Left hindlimb (tissue), 1 donor: ENCODE measurements around the gene PLCXD1.
"Not testable (repeated sequence)": the region's sequence is repeated elsewhere in the genome, so short reads cannot be mapped to it uniquely, and the experiment has no call there.

Experiments
- DNase-seq: peaks from one replicate; pipeline ENCODE4 v3.0.0-alpha.2; 2018

Gene PLCXD1

DNA sequence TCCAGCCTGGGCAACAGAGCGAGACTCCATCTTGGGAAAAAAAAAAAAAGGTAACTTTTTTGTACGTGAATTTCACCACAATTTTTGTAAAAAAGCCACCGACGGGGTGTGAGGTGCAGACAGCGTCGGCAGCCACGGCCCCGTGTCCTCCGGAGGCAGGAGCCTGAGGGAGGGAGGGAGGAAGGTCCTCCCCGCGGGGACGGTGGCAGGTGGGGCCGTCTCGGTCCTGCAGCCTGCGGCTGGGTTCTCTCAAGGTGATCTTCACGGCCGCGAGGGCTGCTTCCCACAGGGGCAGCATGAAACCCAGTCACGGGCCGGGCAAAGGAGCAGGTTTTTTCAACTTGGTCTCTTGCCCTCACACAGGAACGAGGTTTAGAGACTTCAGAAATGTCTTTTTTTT lies 14.0 kb downstream of the PLCXD1 start:
- DNase-seq = no peak

- DNase-seq = no peak
Observed at GRCh38 chrX:298993-299392, 17.8 kb downstream of the PLCXD1 start.

GRCh38 chrX:300334-300733 lies 19.2 kb downstream of the PLCXD1 start:
- DNase-seq = no peak

DNA sequence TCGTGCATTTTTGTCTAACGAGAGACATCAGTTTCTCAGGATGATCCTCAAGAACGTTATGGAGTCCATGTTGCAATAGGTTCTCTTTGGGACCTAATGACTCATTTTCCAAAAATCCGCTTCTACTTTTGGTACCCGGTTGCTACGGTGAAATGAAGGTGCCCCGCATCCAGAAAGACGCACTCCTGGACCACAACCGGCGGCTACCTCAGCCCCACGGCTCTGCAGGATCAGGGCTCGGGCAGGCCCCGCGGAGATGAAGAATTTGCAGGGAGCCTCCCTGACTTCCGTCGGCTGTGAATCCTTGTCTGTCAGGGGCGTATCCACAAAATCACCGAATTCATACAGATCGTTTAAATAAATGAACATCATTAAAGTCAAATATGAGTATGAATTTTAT lies 21.8 kb downstream of the PLCXD1 start:
- DNase-seq = no peak

DNA sequence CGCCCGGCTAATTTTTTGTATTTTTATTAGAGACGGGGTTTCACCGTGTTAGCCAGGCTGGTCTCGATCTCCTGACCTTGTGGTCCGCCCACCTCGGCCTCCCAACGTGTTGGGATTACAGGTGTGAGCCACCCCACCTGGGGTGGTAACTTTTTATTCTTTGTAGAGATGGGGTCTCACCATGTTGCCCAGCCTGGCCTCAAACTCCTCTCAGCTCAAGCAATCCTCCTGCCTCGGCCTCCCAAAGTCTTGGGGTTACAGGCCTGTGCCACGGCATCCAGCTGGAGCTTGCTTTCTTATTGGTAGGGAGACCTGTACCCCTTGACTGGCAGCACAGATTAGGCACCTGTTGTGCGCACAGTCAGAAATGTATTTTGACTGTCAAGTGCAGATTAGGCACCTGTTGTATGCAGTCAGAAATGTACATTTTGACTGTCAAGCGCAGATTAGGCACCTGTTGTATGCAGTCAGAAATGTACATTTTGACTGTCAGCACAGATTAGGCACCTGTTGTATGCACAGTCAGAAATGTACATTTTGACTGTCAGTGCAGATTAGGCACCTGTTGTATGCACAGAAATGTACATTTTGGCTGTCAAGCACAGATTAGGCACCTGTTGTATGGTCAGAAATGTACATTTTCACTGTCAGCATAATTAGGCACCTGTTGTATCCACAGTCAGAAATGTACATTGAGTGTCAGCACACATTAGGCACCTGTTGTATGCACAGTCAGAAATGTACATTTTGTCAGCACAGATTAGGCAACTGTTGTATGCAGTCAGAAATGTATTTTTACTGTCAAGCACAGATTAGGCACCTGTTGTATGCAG lies 24.8 kb downstream of the PLCXD1 start:
- DNase-seq = not testable (repeated sequence)

DNA sequence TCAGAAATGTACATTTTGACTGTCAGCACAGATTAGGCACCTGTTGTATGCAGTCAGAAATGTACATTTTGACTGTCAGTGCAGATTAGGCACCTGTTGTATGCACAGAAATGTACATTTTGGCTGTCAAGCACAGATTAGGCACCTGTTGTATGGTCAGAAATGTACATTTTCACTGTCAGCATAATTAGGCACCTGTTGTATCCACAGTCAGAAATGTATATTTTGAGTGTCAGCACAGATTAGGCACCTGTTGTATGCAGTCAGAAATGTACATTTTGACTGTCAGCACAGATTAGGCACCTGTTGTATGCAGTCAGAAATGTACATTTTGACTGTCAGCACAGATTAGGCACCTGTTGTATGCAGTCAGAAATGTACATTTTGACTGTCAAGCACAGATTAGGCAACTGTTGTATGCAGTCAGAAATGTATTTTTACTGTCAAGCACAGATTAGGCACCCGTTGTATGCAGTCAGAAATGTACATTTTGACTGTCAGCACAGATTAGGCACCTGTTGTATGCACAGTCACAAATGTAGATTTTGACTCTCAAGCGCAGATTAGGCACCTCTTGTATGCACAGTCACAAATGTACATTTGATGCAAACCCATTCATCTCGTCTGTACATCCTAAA lies 25.6 kb downstream of the PLCXD1 start:
- not testable (repeated sequence) for DNase-seq

DNA sequence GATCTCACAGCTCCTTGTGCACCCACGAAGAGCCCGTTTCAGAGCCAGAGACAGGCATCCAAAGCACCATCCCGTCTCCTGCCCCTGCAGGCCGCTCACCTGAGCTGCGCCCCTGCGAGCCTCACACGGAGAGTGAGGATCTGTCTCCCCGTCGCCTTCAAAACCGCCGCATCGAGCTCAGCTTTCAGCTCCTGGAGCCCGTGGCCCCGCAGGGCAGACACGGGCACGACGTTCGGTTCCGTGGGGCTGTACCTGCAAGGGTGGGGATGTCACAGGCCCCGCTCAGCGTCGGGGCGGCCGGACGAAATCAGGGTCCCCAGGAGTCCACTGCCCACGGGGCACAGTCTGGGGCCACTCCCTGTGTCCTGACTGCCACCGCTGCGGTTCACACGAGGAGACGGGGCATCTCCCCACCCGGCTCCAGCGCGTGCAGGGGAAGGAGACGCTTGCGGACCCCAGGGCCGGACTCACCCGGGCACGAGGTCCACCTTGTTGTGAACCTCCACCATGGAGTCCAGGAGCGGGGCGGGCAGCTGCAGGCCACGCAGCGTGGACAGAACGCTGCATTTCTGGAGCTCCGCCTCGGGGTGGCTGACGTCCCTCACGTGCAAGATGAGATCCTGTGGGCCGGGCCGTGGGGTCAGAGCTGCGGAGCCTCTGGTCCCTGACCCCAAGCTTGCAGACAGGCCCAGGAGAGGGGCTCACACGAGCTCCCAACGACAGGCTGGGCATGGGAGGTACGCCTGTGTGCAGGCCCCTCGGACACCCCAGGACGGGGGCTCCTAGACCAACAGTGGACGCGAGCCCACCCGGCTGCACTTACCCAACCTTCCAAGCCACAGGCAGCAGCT lies 26.3 kb downstream of the PLCXD1 start:
- no peak for DNase-seq

- no peak for DNase-seq
Observed at GRCh38 chrX:308821-309520, 27.8 kb downstream of the PLCXD1 start.

DNA sequence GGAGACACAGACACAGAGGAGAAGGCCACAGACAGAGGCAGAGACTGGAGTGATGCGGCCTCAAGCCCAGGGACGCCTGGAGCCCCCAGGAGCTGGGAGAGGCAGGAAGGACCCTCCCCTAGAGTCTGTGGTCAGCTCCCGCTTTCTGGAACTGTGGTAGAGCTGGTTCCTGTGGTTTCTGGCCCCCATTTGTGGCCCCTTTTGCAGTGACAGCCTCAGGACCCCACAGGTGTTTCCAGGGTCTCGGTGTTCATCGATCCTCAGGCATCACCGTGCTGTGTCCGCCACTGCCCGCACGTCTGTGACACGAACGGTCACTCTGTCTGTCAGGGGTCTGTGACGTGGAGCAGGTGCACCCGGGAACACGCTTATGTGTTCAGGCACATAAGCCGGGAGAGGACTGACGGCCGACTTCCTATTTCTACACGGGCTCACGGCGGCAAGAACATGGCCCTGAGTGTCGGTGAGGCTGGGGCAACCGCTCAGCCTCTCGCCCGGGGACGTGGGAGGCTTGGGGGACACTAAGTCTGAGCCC lies 29.5 kb downstream of the PLCXD1 start:
- DNase-seq = no peak

- no peak for DNase-seq
Observed at GRCh38 chrX:311156-312129, 30.3 kb downstream of the PLCXD1 start.

GRCh38 chrX:312621-313331 lies 31.6 kb downstream of the PLCXD1 start:
- no peak for DNase-seq

DNA sequence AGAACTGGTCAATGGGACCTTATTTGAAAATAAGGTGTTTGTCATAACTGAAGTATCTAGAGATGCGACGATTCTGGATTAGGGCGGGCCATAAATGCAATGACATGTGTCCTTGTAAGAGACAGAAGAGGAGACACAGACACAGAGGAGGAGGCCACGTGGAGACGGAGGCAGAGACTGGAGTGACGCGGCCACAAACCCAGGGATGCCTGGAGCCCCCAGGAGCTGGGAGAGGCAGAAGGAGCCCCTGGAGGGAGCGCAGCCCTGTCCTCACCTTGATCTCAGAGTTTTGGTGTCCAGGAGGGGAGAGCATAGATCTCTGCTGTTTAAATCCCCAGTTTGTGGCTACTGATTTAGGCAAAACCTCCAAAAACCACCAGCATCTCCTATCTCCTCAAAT lies 32.4 kb downstream of the PLCXD1 start:
- no peak for DNase-seq

- DNase-seq = no peak
Observed at GRCh38 chrX:314049-314448, 32.9 kb downstream of the PLCXD1 start.

DNA sequence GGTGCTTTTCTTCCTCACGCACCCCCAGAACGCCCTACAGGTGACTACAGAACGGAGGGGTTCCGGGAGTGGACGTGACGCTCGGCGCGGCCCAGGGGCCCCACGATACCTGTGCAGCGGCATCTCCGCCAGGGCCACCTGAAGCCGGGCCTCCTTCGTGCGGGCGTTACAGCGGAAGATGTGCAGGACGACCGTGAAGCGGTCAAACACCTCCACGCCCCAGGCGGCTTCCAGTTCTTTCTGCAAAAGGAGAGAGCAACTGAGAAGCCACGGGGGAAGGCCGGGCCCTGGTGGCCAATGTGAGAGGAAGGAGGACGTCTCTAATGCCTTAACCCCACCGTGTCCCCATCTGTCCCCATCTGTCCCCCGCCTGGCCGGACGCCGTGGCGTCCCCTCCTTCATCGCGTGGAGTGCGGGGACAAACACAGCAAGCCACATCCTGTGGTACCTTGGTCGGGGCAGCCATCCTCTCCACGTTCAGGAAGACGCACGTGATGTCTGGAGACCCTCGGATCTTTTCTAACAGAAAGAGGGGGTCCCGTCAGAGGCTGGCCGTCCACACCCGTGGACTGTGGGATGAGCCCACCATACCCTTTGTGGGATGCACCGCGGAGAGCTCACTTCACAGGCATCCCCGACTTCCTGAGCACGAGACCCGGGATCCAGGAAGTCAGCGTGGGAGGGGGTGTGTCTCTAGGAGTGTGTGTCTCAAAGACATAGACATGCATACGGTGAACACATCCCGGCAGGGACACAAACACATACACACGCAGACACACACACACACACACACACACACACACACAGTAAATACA lies 33.8 kb downstream of the PLCXD1 start:
- no peak for DNase-seq

DNA sequence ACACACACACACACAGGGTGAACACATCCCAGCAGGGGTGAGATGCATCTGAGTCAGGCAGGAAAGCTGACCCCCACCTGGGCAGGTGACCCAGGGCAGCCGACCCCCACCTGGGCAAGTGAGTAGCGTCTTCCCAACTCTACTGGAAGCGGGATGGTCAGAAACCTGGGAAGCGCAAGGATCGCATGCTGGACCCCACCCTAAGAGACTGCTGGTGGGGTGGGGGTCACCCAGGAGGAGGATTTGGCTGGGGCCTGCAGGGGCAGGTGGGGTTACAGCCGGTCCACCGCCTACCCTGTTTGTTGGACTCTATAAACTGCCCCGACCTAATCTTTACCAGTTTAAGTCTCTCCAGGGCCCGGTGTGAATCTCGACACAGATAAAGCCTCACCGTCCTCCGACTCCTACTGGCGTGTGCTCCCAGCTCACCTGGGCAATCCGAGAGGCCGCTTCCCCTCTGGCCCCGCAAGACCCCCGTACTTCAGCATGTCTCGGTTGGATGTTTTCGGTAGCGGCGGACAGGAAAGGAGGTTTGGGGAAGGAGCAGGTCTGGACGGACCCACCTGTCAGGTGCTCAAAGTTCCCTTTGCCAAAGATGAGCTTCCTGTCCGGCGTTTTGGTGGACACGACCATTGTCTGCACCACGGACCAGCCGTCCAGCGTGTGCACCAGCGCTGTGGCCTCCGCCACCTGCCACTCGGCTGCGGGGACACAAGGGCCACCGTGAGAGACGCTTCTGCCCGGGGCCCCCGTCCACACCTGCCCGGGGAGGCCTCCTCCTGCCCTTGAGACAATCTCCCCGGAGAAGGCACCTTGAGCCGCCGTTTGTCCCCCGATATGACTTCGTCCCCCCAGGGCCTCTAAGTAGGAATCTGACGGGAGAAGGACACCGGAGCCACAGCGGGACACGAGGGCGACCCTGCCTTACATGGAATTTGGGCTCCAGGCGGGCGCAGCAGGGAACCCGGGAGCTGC lies 35.5 kb downstream of the PLCXD1 start:
- no peak for DNase-seq

GRCh38 chrX:317424-318067 lies 36.4 kb downstream of the PLCXD1 start:
- no peak for DNase-seq

GRCh38 chrX:318068-318738 lies 37.0 kb downstream of the PLCXD1 start:
- peak; percentile 97 for DNase-seq
